Testis (tissue), 3 donors: ENCODE results near the gene POMC. TPM values are rescaled to one million over a fixed set of nuclear protein-coding genes. Genes with fewer than 3 reads are reported as not detected.

Experiments used
- DNase-seq: peaks from one replicate; pipeline ENCODE4 v3.0.0-alpha.2; 2019
- H3K27ac ChIP-seq, 2 donors: fragments of 200-600 bp; sonication (generic); one replicate each; pipeline ENCODE4 v1.5.1; 2019
- H3K27me3 ChIP-seq: fragments of 200-600 bp; sonication (generic); one replicate; pipeline ENCODE4 v1.5.1; 2019
- H3K36me3 ChIP-seq: fragments of 200-600 bp; sonication (generic); one replicate; pipeline ENCODE4 v1.5.1; 2017; ENCODE audit warnings: low read depth; ENCODE audit errors: missing control alignments
- H3K4me1 ChIP-seq: fragments of 200-600 bp; sonication (generic); one replicate; pipeline ENCODE4 v1.5.1; 2019
- H3K4me3 ChIP-seq, 2 donors: fragments of 200-600 bp; sonication (generic); one replicate each; pipeline ENCODE4 v1.5.1; 2017 to 2019
- H3K9me3 ChIP-seq: fragments of 200-600 bp; sonication (generic); one replicate; pipeline ENCODE4 v1.5.1; 2017
- POLR2A ChIP-seq: fragments of 450-650 bp; IDR thresholded peaks from one replicate; pipeline ENCODE4 v1.6.1; 2017; ENCODE audit warnings: antibody characterized with exemption, mild to moderate bottlenecking, moderate library complexity
- WGBS, 2 donors: methylation state at CpG; one replicate each; pipeline ENCODE4 v1.1.5; 2018; 5-methylcytosine and 5-hydroxymethylcytosine counted together
- intact Hi-C: fragments of 100-400 bp; cut with DNase I; formaldehyde crosslinking; loops from one replicate; pipeline ENCODE4 v1.15.1; 2023; ENCODE audit warnings: low total_unique reads
- polyA plus RNA-seq: library from polyadenylated mRNA; stranded (reverse); fragments of 350-450 nt; fragmentation: Illumina TruSeq; extraction: RNeasy Lipid Tissue Mini Kit (QIAGEN cat#74804); gene quantifications from one replicate; pipeline ENCODE4 v1.2.3, GENCODE V29; 2014; ENCODE audit warnings: low read depth, low replicate concordance; ENCODE audit not compliant: insufficient read depth
- total RNA-seq, 2 donors: library from RNA; depleted of rRNA; stranded (reverse); fragments of >200 nt; gene quantifications; one replicate each; pipeline ENCODE4 v1.2.3, GENCODE V29; 2016
- TF ChIP-seq, protein P1 (sequence below), 3 experiments: fragments of 450-650 bp in 2 of 3; fragments of 200-600 bp in 1 of 3; sonication (generic) in 1 of 3; IDR thresholded peaks; one replicate each; pipeline ENCODE4 v1.5.1; 2016 to 2019; ENCODE audit warnings: antibody characterized with exemption in 3 of 3, mild to moderate bottlenecking in 2 of 3, moderate library complexity in 1 of 3

POMC gene
- total and polyA plus RNA-seq, 3 donors from 2014 or later, result 17.9 to 77.2 (median 55.7) TPM

DNA sequence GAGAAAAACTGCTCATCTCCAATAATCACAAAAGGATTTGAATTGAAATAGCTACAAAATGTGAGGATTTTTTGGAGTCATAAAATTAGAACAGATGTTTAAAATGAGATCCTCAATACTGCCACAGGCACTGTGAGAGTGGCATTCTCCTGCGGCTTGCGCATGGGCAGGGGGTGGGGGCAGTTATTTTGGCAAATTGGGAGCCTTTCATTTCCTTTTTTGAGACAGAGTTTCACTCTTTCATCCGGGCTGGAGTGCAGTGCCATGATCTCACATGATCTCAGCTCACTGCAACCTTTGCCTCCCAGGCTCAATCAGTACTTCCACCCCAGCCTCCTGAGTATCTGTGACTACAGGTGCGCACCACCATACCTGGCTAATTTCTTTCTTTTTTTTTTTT, 42.4 kb downstream of the POMC start:
- WGBS, 2 donors, result 83 to 89% methylated on average over 4 of the region's 4 CpGs
- H3K36me3 ChIP-seq, result no peaks in the 10 kb centered on the region
- intact Hi-C loops, result loop anchor here (10.0 kb wide), 1 partner anchor 81 kb away; the partner anchor contains the start of gene EFR3B

DNA sequence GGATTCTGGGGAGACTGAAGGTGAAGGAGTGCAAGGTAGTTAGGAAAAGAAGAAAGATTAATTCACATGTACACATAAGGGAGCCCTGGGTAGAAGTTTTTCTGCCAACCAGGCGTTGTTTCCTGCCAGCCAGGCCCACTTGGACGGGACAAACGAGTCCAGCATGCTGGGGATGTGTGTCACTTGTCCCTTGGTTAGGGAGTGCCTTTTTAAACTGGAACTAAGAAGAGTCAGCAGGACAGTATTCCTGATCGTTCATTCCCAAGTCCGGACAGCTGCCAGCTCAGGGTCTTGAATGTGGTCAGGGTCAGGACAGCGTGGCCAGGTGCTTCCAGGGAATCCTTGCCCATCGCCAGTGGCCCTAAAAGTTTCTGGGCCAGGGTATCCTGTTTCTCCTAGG, 43.2 kb downstream of the POMC start:
- TF ChIP-seq, protein P1, sequence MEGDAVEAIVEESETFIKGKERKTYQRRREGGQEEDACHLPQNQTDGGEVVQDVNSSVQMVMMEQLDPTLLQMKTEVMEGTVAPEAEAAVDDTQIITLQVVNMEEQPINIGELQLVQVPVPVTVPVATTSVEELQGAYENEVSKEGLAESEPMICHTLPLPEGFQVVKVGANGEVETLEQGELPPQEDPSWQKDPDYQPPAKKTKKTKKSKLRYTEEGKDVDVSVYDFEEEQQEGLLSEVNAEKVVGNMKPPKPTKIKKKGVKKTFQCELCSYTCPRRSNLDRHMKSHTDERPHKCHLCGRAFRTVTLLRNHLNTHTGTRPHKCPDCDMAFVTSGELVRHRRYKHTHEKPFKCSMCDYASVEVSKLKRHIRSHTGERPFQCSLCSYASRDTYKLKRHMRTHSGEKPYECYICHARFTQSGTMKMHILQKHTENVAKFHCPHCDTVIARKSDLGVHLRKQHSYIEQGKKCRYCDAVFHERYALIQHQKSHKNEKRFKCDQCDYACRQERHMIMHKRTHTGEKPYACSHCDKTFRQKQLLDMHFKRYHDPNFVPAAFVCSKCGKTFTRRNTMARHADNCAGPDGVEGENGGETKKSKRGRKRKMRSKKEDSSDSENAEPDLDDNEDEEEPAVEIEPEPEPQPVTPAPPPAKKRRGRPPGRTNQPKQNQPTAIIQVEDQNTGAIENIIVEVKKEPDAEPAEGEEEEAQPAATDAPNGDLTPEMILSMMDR (IDR thresholded peaks at IDR 0.05), result no peak
- no peak for TF ChIP-seq POLR2A
- WGBS, 2 donors, result 90 to 94% methylated on average over 7 of the region's 7 CpGs

More for the DNA sequence above, 42.4 kb downstream of the POMC start:
- no peak for TF ChIP-seq POLR2A
- TF ChIP-seq, protein P1 (IDR thresholded peaks at IDR 0.05), result no peak
- no peaks in the 10 kb centered on the region for H3K4me1 ChIP-seq
- no peak overlapping the region for H3K4me3 ChIP-seq
- no peaks in the 10 kb centered on the region for H3K9me3 ChIP-seq
- H3K27me3 ChIP-seq, result no peaks in the 10 kb centered on the region
- DNase-seq, result no peak
- no peak overlapping the region for H3K27ac ChIP-seq

DNA sequence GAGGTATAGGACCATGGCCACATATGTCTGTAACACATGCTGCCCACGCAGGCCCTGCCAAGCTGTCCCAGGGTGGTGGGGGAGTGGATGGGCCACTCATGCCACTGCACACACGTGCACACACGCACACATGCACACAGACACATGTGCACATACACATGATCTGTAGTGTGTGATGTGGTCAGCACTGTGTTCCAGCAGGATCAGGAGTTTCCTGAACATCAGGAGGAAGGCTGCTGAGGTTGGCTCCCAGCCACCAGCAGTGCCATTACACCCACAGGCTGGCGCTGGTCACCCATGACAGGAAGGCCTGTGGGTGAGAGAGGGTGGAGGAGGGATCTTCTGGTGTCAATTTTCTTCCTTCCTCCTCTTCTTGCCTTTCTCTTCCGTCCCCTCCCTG, 44.7 kb downstream of the POMC start:
- DNase-seq, result no peak
- intact Hi-C loops, result loop anchor here (5.0 to 10.0 kb wide), 2 partner anchors 79 to 141 kb away; partner anchors contain the start of gene EFR3B
- Histone ChIP-seq H3K36me3 (no peaks in the 10 kb centered on the region), H3K27ac (no peak overlapping the region), H3K27me3 (no peaks in the 10 kb centered on the region), H3K9me3 (no peaks in the 10 kb centered on the region), H3K4me1 (no peaks in the 10 kb centered on the region), H3K4me3 (no peak overlapping the region)
- WGBS, 2 donors, result 66 to 88% methylated on average over 2 to 5 of the region's 5 CpGs
- TF ChIP-seq POLR2A, result no peak
- TF ChIP-seq, protein P1 (IDR thresholded peaks at IDR 0.05), result no peak

More for the DNA sequence above, 43.2 kb downstream of the POMC start:
- DNase-seq, result no peak
- no peaks in the 10 kb centered on the region for H3K9me3 ChIP-seq
- no peak overlapping the region for H3K27ac ChIP-seq
- H3K36me3 ChIP-seq, result no peaks in the 10 kb centered on the region
- no peaks in the 10 kb centered on the region for H3K27me3 ChIP-seq
- no peak overlapping the region for H3K4me3 ChIP-seq
- no peaks in the 10 kb centered on the region for H3K4me1 ChIP-seq
- intact Hi-C loops, result loop anchor here (10.0 kb wide), 1 partner anchor 80 kb away; the partner anchor contains the start of gene EFR3B

DNA sequence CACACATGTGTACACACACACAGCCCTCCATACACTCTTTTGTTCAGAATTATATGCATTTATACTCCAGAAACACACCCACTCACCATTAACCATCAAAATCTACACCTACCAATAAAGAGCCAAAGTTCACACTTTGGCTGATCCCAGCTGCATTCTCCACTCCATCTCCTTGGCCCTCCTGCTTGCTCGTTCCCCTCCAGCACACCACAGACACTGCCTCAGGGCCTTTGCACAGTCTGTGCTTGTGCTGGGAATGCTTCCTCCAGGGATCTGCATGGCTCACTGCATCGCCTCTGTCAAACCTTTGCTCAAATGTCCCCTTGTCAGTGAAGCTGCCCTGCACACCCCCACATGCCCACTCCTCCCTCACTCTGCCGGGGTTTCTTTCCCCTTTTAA, 46.0 kb downstream of the POMC start:
- Histone ChIP-seq H3K36me3 (no peaks in the 10 kb centered on the region), H3K9me3 (no peaks in the 10 kb centered on the region), H3K4me3 (no peak overlapping the region), H3K4me1 (no peaks in the 10 kb centered on the region), H3K27ac (no peak overlapping the region), H3K27me3 (no peaks in the 10 kb centered on the region)
- 95 to 97% methylated on average over 3 of the region's 3 CpGs for WGBS, 2 donors
- no peak for DNase-seq
- intact Hi-C loops, result loop anchor here (5.0 to 10.0 kb wide), 2 partner anchors 78 to 140 kb away; partner anchors contain the start of gene EFR3B
- TF ChIP-seq, protein P1 (IDR thresholded peaks at IDR 0.05), result no peak
- no peak for TF ChIP-seq POLR2A

DNA sequence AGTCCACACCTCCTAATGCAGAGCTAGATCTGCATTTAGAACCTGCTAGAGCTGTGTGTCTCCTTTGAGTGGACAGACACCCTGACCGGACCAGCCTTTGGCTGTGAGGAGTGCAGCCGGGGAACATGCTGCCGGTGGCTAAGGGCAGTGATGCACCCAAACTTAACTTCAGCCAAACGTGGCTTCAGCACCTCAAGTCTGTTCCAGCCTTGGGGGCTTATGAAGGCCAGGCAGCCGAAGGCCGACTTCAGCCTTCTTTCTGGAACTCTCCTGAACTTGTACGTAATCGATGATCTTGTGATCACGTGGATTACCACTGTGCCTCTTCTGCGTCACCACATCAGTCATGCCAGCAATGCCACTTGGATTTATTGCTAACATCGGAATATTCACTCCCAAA, 49.1 kb downstream of the POMC start:
- no peaks in the 10 kb centered on the region for H3K27me3 ChIP-seq
- H3K27ac ChIP-seq, result no peak overlapping the region
- no peaks in the 10 kb centered on the region for H3K4me1 ChIP-seq
- intact Hi-C loops, result no loop called here
- H3K4me3 ChIP-seq, result no peak overlapping the region
- 92 to 95% methylated on average over 11 of the region's 11 CpGs for WGBS, 2 donors
- TF ChIP-seq, protein P1 (IDR thresholded peaks at IDR 0.05), result no peak
- TF ChIP-seq POLR2A, result no peak
- H3K36me3 ChIP-seq, result no peaks in the 10 kb centered on the region
- DNase-seq, result no peak
- no peaks in the 10 kb centered on the region for H3K9me3 ChIP-seq
